Keratinocyte (primary cell): ENCODE data around the gene SUN3.

ENCODE experiments used
- CTCF ChIP-seq, 3 experiments: IDR thresholded peaks in 1 of 3; conservative IDR thresholded peaks in 1 of 3; optimal IDR thresholded peaks in 1 of 3; 2 replicates in 2 of 3; 3 replicates in 1 of 3; pipeline versions ENCODE3 to v1.5.1; 2011; ENCODE audit warnings: low read length in 3 of 3, mild to moderate bottlenecking in 3 of 3, moderate library complexity in 2 of 3, control low read depth in 1 of 3, inconsistent platforms in 1 of 3; ENCODE audit not compliant: insufficient read depth in 2 of 3; ENCODE audit errors: extremely low read depth in 1 of 3
- EZH2 ChIP-seq: IDR thresholded peaks from one replicate; pipeline ENCODE4 v1.6.1; 2012; ENCODE audit warnings: inconsistent platforms, mild to moderate bottlenecking, low read length, moderate library complexity

GRCh38 chr7:47982610-47983009 is 46.3 kb downstream of the SUN3 start:
- TF ChIP-seq CTCF (optimal IDR thresholded peaks at IDR 0.05 in 1 of 3, IDR thresholded peaks at IDR 0.05 in 1 of 3, conservative IDR thresholded peaks at IDR 0.05 in 1 of 3; ENCODE audit: extremely low read depth in 1 of 3, insufficient read depth in 2 of 3, low read length in 3 of 3) (no peak), EZH2 (no peak)
